ENCODE data around the gene FARS2.

- TF ChIP-seq EZH2 (IDR thresholded peaks at IDR 0.05; ENCODE audit: borderline replicate concordance, low read depth, low read length, severe bottlenecking) (no peak), JUN (IDR thresholded peaks at IDR 0.05; ENCODE audit: borderline replicate concordance, insufficient read depth, insufficient read length, low read depth) (no peak), FOS (IDR thresholded peaks at IDR 0.05; ENCODE audit: borderline replicate concordance, insufficient read depth, low read length) (no peak), POLR2AphosphoS5 (IDR thresholded peaks at IDR 0.05; ENCODE audit: insufficient read depth, low read depth, low read length) (no peak), POLR2A (IDR thresholded peaks at IDR 0.05; ENCODE audit: low read depth, low read length) (no peak), MAX (IDR thresholded peaks at IDR 0.05; ENCODE audit: insufficient read depth, insufficient read length) (no peak), MYC (IDR thresholded peaks at IDR 0.05; ENCODE audit: low read depth, low read length) (no peak)
- TF ChIP-seq, protein P1, sequence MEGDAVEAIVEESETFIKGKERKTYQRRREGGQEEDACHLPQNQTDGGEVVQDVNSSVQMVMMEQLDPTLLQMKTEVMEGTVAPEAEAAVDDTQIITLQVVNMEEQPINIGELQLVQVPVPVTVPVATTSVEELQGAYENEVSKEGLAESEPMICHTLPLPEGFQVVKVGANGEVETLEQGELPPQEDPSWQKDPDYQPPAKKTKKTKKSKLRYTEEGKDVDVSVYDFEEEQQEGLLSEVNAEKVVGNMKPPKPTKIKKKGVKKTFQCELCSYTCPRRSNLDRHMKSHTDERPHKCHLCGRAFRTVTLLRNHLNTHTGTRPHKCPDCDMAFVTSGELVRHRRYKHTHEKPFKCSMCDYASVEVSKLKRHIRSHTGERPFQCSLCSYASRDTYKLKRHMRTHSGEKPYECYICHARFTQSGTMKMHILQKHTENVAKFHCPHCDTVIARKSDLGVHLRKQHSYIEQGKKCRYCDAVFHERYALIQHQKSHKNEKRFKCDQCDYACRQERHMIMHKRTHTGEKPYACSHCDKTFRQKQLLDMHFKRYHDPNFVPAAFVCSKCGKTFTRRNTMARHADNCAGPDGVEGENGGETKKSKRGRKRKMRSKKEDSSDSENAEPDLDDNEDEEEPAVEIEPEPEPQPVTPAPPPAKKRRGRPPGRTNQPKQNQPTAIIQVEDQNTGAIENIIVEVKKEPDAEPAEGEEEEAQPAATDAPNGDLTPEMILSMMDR (IDR thresholded peaks at IDR 0.05; ENCODE audit: extremely low read depth in 1 of 2, insufficient read depth in 1 of 2, low read depth in 1 of 2, low read length in 2 of 2): no peak
Observed at GRCh38 chr6:5638666-5639065, 377.4 kb downstream of the FARS2 start.
